Calu3 (cell line): ENCODE data around the gene ETNK2. TPM values are rescaled to one million over a fixed set of nuclear protein-coding genes. Genes with fewer than 3 reads are reported as not detected.

ENCODE experiments used
- BruUV-seq: library from RNA; stranded (reverse); fragments of 400-500 nt; replicated peaks from 2 replicates; lab custom pipeline; 2021; lab: Mats Ljungman, UMichigan
- CTCF ChIA-PET: fragments of 300-600 bp; sonication (Branson Sonifier 250); formaldehyde crosslinking; loops from one replicate; lab custom pipeline; 2022; ENCODE audit warnings: antibody characterized with exemption; lab: Charles Lee
- DNase-seq: peaks from one replicate; pipeline ENCODE4 v3.0.0; 2022
- H3K27ac Mint-ChIP-seq: one replicate; pipeline ENCODE4 v1.8.0; 2022; ENCODE audit warnings: mixed read lengths; ENCODE audit not compliant: unreplicated experiment
- H3K27me3 Mint-ChIP-seq: one replicate; pipeline ENCODE4 v1.8.0; 2022; ENCODE audit warnings: mixed read lengths; ENCODE audit not compliant: unreplicated experiment
- H3K36me3 Mint-ChIP-seq: one replicate; pipeline ENCODE4 v1.8.0; 2022; ENCODE audit warnings: mild to moderate bottlenecking, moderate library complexity, mixed read lengths; ENCODE audit not compliant: insufficient read depth, unreplicated experiment
- H3K4me1 Mint-ChIP-seq: one replicate; pipeline ENCODE4 v1.8.0; 2022; ENCODE audit warnings: mild to moderate bottlenecking, low read depth, mixed read lengths; ENCODE audit not compliant: unreplicated experiment
- H3K4me3 Mint-ChIP-seq: one replicate; pipeline ENCODE4 v1.8.0; 2022; ENCODE audit warnings: mild to moderate bottlenecking, low read depth, moderate library complexity, mixed read lengths; ENCODE audit not compliant: unreplicated experiment
- H3K9me3 Mint-ChIP-seq: one replicate; pipeline ENCODE4 v1.8.0; 2022; ENCODE audit warnings: low read depth, mixed read lengths; ENCODE audit not compliant: unreplicated experiment
- intact Hi-C: fragments of 100-400 bp; cut with micrococcal nuclease; formaldehyde crosslinking; loops from one replicate; pipeline ENCODE4 v1.10.0; 2022; ENCODE audit not compliant: unreplicated experiment
- total RNA-seq: library from RNA; stranded (reverse); gene quantifications from 2 replicates; pipeline ENCODE4 v1.2.3, GENCODE V29; 2022
- TF ChIP-seq, protein P1 (sequence below): fragments of 200-600 bp; IDR thresholded peaks from one replicate; pipeline ENCODE4 v1.8.0; 2022; ENCODE audit warnings: antibody characterized with exemption; ENCODE audit not compliant: unreplicated experiment

The ETNK2 gene
- total RNA-seq, 1 experiment from 2014 or later = 5.0 TPM

- CTCF ChIA-PET = no interaction called here
- BruUV-seq = no TSS peak
- peaks cover 21% of the 10 kb centered on the region for H3K36me3 Mint-ChIP-seq
Measured at GRCh38 chr1:204154568-204155255, 2.9 kb upstream of the ETNK2 start.

DNA sequence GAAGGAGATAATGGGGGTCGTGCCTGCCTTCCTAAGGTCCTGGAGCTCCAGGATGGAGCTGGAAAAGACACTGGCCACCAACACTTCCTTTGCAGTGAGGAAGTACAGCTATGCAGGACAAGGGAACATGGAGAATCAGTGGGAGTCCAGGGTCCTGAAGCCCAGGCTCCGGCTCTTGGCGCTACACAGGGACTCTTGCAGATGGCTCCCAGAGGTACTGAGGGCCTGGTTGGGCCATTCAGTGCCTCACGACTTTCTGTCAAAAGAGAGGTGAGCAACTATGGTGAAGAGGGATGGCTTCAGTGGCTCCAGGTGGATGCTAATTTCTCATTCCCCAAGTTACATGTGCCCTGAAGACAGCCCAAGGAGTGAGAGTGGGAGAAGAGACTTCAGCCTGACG lies 1.8 kb upstream of the ETNK2 start:
- Mint-ChIP-seq H3K9me3 (no peaks in the 10 kb centered on the region), H3K36me3 (peaks cover 21% of the 10 kb centered on the region), H3K4me1 (no peaks in the 10 kb centered on the region), H3K27me3 (peaks cover 55% of the 10 kb centered on the region), H3K27ac (no peak overlapping the region), H3K4me3 (no peak overlapping the region)
- intact Hi-C loops = no loop called here
- TF ChIP-seq, protein P1, sequence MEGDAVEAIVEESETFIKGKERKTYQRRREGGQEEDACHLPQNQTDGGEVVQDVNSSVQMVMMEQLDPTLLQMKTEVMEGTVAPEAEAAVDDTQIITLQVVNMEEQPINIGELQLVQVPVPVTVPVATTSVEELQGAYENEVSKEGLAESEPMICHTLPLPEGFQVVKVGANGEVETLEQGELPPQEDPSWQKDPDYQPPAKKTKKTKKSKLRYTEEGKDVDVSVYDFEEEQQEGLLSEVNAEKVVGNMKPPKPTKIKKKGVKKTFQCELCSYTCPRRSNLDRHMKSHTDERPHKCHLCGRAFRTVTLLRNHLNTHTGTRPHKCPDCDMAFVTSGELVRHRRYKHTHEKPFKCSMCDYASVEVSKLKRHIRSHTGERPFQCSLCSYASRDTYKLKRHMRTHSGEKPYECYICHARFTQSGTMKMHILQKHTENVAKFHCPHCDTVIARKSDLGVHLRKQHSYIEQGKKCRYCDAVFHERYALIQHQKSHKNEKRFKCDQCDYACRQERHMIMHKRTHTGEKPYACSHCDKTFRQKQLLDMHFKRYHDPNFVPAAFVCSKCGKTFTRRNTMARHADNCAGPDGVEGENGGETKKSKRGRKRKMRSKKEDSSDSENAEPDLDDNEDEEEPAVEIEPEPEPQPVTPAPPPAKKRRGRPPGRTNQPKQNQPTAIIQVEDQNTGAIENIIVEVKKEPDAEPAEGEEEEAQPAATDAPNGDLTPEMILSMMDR = no peak
- CTCF ChIA-PET = no interaction called here
- DNase-seq = no peak
- no TSS peak for BruUV-seq

More at GRCh38 chr1:204154568-204155255, 2.9 kb upstream of the ETNK2 start:
- TF ChIP-seq, protein P1 = no peak
- peaks cover 59% of the 10 kb centered on the region for H3K27me3 Mint-ChIP-seq
- no peaks in the 10 kb centered on the region for H3K9me3 Mint-ChIP-seq
- H3K4me1 Mint-ChIP-seq = no peaks in the 10 kb centered on the region
- intact Hi-C loops = no loop called here
- H3K4me3 Mint-ChIP-seq = no peak overlapping the region
- DNase-seq = no peak
- no peak overlapping the region for H3K27ac Mint-ChIP-seq

- CTCF ChIA-PET = interaction anchor here (0.7 to 1.9 kb wide), 5 partner anchors 10 to 363 kb away, joined by 3 to 6 read pairs (median 3); no protein-coding TSS in a partner anchor
- peaks cover 21% of the 10 kb centered on the region for H3K36me3 Mint-ChIP-seq
- TF ChIP-seq, protein P1 = no peak
- no TSS peak for BruUV-seq
- intact Hi-C loops = no loop called here
- peak overlapping the region; percentile 68 for H3K4me3 Mint-ChIP-seq
- H3K27me3 Mint-ChIP-seq = peaks cover 46% of the 10 kb centered on the region
- peak; percentile 17 for DNase-seq
- no peaks in the 10 kb centered on the region for H3K4me1 Mint-ChIP-seq
- no peaks in the 10 kb centered on the region for H3K9me3 Mint-ChIP-seq
- H3K27ac Mint-ChIP-seq = no peak overlapping the region
Measured at GRCh38 chr1:204152310-204153044, 633 bp upstream of the ETNK2 start.

GRCh38 chr1:204150702-204151551 lies 917 bp downstream of the ETNK2 start:
- peak overlapping the region; percentile 68 for H3K4me3 Mint-ChIP-seq
- CTCF ChIA-PET = interaction anchor here (0.6 to 1.9 kb wide), 4 partner anchors 21 to 290 kb away, joined by 3 to 6 read pairs (median 4); no protein-coding TSS in a partner anchor
- H3K9me3 Mint-ChIP-seq = no peaks in the 10 kb centered on the region
- no peaks in the 10 kb centered on the region for H3K4me1 Mint-ChIP-seq
- H3K36me3 Mint-ChIP-seq = peaks cover 17% of the 10 kb centered on the region
- TF ChIP-seq, protein P1 = no peak
- BruUV-seq = no TSS peak
- no peak for DNase-seq
- intact Hi-C loops = no loop called here
- peaks cover 46% of the 10 kb centered on the region for H3K27me3 Mint-ChIP-seq
- no peak overlapping the region for H3K27ac Mint-ChIP-seq
